GM19372 (cell line): ENCODE data around the gene FOXL2.

Experiments
- ATAC-seq: cut with Tn5 transposase; IDR thresholded peaks from one replicate; pipeline ENCODE4 v1.9.1; 2021; ENCODE audit warnings: mild to moderate bottlenecking, low read depth, moderate library complexity; ENCODE audit not compliant: unreplicated experiment

Gene FOXL2

DNA sequence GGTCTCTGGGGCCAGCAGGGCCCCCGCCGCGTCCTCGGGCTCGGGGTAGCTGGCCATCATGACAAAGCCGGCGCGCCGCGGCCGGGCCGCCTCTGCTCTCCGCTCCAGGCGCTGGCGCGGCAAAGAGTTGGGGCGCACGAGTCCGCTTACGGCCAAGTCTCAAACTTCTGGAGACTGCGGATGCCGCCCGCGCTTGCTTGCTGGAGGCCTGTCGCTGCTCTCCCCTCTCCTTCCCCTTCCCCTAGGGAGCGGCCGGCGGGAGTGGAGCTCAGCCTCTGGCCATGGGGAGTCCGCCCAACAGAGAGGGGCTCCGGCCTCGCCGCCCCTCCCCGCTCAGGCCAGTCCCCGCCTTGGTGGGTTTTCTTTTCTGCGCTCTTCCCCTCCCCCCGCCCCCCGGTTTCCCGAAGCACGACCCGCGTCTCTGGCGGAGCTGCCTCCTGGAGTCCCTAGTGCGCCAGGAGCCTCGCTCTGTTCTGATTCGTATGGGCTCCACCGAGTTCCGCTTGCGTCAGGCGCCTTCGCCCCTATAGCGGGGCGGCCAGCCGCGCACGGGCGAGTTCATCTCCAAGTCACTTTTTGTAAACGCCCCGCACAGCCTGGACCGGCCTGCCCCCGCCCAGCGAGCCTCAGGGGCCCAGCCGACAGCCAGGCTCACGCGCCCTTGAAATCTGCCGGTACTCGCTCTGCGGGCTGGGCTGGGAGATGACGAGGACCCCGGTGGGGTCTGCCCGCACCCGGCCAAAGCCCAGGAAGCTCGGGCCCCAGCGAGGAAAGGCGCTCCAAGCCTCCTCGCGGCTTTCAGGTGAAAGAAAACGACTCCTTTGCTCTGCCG is at the start of gene FOXL2, which contains the start of gene FOXL2NB:
TSS of gene FOXL2 (minus strand) at position 475 of the 832 bp plus-strand sequence. CDS start at position 60, 415 bp downstream.
TSS of gene FOXL2NB (plus strand) at position 555 of the 832 bp plus-strand sequence. CDS start at position 703, 148 bp downstream.
- ATAC-seq = no peak

DNA sequence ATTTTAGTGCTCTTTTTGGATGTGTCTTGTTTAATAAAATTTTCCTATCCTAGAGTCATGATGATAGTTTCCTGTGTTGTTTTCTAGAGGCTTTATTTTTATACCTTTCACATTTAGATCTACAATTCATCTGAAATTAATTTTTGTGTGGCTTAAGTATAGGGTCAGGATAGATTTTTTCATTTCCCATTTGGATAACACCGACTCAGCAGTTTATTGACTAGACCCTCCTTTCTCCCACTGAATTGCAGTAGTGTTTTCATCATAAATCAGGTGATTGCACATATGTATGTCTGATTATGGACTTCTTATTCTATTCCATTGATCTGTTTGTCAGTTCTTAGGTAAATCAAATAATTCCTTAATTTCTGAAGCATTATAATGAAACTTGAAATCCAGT is 48.8 kb upstream of the FOXL2 start:
- no peak for ATAC-seq

DNA sequence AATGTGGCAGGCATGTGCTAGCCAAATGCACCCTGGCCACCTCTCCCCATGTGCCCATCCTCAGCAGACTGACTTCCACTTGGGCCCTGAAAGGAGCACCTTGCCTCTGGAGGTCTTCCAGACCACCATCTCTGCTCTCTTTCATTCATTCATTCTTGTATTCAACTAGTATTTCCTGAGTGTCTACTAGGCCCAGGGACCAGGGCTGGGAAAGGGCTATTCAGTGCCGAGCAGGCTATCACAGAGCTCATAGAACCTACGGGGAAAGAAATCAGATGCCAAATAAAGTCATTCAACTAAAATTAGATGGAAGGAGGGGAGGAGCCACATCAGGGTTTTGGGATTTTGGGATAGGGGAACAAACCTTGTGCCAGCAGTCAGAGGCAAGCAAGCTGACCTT is 40.2 kb upstream of the FOXL2 start:
- ATAC-seq = no peak

DNA sequence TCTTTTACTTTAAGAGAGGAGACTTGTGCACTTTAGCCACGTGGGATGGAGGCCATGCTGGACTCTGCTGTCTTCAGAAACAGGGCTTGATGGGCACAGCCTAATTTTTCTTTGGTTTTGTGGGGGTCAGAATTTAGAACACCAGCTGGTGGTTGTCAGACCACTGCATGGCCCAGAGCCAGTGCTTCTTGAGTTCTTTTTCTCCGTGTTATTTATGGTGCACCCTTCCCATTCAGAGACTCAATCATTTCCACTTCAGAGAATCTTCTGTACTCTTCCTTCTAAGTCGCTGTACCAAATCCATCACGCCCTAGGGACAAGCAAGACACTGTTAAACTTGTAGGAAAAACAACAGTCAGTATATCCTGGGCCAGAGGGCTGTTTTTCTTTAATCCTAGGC is 39.0 kb upstream of the FOXL2 start:
- ATAC-seq = no peak

DNA sequence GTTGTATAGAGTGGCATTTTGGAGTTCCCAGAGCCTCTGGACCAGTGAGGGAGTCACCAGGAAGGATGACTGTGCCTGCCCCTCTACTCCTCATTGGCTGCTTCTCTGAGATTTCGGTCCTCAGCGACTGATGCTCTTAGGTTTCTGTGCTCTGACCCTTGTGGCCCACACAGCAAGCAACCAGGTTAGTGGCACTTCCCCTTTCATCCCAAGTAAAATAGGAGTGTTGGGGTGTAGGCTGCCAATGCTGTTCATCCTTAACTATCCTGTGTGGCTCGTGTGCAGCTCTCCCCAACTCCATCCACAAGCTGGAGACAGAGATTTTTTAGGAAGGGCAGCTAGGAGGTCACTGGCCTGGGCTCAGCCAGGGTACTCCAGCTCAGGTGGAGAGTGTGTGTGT is 37.9 kb upstream of the FOXL2 start:
- no peak for ATAC-seq

DNA sequence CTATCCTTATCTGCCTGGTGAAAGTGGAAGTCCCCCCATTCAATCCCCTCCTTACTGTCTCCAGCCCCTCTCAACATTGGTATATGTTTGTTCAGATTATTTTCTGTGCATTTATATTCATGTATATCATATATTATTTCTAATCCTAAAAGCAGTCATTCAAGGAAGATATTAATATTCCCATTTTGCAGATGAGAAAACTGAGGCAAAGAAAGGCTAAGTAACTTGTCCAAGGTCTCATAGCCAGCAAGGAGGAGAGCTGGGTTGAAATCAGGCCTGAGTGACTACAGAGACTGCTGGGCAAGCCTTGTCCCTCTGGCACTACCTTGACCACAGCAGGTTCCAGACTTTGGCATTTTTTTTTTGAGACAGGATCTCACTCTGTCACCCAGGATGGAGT is 29.1 kb upstream of the FOXL2 start:
- no peak for ATAC-seq

DNA sequence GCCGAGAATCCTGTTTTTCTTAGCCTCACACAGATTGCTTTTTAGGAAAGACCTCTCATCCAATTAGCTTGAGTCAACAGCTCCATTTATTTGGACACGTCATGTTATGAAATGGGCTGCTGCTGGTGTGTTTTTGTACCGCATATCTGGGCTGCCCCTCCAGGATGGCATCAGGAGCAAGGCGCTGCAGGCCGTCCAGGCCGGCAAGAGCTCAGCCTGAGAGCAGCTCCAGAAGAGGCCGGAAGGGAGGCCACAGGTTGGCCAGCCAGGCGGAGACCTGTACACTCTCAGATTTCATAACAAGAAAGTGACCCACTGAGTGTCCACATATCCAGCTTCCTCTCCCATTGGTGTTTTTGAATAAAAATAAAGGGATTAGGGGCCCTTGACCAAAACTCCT is 28.4 kb upstream of the FOXL2 start:
- ATAC-seq = no peak

DNA sequence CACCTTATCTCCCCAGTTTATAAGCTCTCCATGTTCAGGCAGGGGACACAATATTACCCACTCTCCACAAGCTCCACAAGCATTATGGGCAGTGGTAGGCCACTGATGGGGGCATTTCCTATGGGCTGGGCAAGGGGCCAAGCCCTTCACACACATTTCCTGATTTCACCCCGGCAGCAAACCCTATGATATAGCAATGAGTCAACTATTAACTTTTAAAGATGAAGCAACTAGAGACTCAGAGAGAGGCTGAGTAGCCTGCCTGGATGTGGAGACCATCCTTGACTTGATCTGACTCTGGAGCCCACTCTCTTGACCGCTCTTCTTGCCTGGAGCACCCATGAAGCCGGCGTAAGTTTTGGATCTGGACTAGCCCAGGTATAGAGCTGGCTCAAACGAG is 27.5 kb upstream of the FOXL2 start:
- ATAC-seq = no peak

DNA sequence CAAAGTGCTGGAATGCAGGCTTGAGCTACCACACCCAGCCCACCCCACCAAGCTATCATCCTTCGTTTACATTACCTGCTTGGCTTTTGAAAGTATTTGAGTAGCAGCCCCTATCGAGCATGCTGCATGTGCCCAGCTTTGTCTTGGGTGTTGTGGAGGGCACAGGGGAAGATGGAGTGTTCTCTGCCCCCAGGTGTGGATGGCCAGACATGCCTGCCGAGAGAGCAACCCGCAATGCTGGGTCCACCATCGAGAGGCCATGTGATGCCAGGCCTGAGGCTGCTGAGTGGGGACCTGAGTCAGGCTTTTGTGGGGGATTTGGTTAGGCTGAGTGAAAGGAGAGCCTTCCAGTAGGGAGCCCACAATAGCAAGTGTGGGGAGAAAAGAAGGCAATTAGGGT is 26.0 kb upstream of the FOXL2 start:
- ATAC-seq = no peak

DNA sequence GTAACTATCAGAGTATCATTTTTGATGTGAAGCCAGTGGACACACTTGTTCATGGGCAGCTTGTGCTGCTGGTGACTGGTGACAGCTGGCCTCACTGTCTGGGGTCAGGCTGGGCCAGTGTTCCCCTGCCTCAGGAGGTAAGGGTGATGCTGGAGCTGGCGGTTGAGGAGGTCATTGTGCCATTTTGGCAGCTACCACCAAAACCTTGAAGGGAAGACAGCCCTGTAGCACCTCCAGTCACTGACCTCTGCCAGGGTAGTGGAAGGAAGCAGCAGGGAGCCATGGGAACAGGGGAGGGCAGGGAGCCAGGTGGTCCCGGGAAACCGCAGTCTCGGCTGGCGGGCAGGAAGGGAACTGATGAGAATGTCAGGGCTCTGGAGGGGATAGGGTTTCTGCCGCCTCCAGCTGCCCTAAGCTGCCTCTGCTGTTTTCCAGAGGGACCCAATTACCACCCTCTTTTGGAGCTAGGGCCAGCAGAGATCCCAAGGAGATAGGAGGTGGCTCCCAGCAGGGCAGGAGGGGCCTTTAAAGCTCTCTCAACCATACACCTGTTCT is 24.9 kb upstream of the FOXL2 start:
- no peak for ATAC-seq

DNA sequence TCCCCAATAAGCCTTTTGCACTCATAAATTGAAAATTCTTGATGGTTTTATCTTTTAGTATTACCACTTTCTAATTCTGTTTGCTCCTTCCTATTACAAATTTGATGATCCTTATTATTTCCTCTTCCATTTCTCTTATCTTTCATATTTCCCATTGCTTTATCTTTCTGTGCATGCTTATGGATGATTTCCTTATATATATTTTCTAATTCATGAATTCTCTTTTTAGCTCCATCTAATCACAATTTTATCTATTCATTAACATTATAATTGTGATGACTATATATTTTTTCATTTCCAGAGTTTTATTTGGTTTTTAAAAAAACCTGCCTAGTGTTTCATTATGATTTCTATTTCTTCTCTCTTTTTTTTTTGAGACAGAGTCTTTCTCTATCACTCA is 18.0 kb upstream of the FOXL2 start:
- ATAC-seq = no peak

DNA sequence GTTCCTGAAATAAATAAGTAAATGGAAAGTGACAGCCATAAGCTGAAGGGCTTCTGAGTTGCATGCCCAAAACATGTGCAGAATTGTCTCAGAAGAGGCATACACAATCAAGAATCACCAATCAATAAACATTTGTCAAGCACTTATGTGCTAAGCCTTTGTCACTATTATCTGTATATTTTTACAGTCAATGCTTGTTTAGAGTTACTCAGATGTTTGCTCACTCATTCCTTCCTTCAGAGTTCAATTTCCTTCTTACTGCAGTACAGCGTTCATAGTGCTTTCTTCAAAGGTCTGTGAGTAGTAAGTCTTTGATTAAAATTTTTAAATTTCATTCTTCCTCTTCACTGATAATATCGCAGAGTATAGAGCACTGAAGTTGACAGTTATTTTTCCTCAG is 17.3 kb upstream of the FOXL2 start:
- ATAC-seq = no peak

DNA sequence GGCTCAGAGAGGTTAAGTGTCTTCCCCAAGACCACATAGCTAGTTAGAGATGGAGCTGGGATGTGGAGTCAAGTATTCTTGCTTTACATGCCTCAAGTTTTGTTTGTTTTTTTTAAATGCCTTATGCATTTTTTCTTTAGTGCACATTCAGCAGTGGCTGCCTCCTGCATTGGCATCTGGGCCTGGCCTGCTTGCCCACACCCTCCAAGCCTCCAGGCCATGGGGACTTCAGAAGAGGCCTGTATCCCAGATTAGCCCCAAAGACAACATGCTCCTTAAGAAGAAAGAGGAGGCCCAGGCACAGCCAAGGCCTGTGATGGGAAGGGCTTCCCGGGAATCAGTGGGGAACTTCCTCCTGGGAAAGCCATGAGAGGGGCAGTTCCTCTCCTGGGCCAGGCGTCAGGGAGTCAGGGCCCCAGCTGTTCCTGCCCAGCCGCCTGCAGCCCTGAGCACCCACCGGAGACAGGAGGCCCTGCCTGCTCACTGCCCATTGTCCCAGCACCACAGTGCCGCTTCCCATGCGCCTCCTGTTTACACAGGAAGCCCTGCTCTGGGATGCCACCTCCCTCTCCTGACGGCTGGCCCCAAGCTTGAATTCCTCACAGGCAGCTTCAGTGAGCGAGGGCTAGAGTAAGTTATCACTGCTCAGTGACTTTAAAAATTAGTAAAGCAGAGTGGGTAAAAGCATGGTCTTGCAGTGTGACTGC is 16.1 kb upstream of the FOXL2 start:
- no peak for ATAC-seq

DNA sequence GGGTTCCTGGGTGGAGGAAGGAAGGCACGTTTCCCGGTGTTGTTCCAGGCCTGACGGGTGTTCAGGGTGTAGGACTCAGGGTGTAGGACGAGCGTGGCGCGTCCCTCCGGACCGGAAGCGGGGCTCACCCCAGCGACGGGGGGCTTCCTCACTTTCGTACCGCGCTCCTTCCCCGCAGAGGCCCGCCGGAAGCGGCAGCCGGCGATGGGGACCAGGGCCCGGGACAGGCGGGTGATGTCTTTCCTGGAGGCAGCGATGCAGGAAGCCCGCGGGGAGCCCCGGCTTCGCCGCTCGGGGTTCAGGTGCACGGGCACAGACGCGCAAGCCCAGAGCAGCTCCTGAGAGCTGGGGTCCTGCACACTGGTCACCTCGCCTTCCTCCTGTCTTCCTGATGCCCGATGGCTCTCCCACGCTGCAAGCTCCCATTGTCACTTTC is 13.5 kb upstream of the FOXL2 start:
- no peak for ATAC-seq

DNA sequence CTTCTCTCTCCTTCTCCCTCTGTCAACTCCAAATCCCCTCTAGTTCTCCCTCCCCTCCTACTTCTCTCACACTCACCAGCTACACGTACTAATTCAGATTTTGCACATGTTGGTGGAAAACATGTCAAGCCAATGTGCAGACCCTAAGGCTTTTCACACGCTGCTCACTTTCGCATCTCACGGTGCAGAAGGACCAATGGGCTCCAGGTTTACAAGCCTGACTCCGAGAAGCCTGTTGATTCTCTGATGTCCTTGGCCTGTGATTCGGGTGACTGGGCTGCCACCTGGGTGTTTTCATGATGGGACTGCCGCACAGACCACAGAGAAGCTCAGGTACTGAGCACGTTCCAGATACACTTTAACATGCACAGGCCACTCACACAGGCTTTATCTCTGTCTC is 3.8 kb upstream of the FOXL2 start:
- ATAC-seq = no peak

DNA sequence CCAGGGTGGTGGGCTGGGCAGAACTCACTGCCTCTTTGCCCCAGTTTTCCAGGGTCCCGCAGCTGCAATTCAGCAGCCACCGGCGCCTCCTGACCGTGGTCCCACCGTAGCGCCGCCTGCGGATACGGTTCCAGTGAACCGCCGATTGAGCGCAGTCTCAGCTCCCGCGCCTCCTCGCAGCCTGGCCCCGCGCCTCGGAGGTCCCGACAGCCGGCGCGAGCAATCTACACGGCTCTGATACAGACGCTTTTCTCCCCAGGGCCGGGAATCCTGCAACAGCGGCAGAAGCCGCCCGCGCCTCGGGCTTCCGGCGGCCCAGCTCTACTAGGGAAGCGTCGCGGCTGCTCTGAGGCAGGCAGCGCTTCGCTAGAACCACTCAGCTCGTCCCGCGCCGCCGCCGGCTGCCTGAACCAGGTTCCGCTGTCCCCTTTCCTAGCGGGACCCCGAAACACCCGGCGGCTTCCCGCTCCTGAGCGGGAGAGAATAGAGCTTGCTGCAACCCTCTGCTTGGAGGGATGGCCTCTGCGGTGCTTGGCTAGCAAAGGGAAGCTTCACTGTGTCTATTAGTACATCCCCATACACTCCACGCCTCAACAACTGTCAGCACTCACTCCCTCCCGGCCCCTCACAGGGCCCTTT is 3.2 kb upstream of the FOXL2 start:
- ATAC-seq = no peak

DNA sequence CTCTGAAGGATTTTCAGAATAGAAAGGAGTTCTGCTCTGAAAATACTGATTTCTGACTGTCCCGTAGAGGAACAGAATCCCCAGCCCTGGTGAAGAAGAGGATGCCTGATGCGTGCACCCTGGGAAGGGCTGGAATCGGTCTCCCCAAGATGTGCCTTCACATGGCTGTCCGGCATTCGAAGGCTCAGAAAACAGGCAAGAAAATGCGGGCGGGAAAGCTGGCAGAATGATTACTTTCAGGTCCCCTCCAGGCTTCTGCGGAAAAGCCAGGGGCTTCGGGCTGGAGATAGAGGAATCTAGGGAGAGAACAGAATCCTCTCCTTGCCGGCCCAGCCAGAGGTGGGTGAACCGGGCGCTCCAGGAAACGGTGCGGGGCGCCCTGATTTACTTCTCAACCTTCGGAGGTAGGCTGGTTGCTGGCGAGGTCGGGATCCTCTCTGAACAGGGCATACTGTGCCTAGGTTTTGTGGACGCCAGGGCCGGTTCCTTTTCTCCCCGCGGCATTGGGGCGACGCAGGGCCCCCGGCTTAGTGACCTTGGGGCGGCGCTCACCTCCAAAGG is 2.6 kb upstream of the FOXL2 start:
- no peak for ATAC-seq

DNA sequence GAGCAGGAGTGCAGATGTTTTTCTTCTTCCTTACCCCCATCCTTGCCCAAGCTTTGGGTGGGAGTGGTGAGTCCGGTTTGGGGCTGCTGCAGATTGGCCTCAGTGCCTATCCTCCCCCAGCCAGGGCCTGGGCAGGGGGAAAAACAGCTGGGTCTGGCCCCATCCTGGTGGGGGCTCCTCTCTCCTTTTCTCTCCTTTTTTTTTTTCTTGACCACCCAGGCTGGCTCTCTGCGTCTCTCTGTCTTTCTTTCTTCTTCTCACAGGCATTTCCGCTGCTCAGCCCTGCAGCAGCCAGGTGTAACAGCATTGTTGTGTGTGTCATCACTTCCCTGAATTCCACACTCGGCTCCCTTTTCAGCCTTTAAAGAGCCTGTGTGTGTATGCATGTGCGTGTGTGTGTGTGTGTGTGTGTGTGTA is 2.1 kb upstream of the FOXL2 start:
- no peak for ATAC-seq

DNA sequence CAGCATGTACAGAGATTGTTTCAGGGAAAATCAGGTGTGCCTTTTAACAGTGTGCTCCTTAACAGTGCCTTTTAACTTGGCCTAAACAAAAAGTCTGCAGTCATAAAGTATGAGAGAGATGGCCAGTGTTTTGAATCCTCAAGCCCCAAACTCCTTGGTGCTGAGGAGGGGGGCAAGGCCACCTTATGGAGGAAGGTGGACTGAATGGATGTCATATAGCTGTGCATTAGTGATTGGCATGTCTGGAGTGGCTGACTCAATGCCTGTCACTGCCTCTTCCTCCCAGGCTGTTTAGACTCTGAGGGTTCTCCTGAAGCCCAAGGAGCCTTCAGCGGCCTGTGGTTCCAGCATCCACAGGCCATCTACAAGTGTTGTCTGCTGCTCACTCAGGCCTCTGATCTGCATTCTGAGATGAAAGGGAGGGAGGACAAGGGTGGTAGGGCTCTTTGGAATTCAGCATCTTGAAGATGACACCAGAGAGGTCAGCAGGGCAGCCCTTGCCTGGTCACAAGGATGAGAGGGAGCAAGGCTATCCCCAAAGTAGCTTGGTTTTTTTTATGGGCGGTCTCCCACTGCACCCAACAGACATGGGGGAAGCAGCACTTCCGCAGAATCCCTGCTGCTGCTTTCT is 1.5 kb upstream of the FOXL2 start:
- no peak for ATAC-seq

DNA sequence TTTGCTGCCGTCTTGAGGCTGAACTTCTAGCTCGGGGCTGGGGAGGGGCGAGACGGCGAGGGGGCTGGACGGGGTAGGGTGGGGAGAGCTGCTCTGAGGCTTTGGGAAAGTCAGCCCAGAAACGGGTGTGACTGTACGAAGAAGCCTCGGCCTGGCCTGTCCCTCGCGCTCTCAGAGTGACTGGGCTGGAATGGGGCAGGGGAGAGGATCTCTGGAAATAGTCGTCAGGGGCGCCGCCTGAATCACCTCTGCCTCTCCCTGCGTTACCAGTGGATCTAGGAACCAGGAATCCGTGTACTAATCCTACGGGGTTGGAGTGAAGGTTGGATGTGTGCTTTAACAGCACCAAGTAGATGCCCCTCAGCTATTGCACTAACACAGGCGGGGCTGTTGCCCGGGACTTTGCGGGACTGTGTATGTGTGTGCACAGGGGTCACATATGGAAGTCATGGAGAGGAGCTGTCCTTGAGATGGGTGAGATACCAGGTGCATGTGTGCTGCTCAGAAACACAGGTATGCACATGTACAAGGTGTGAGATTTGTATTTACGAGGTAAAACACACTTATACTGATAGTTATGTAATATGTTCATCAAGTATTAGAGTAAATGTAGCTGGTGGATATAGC is 671 bp upstream of the FOXL2 start:
- no peak for ATAC-seq
